Muscle of leg (tissue), 11 donors: Measurements from ENCODE around the gene KCNQ1. TPM values are rescaled to one million over a fixed set of nuclear protein-coding genes. Genes with fewer than 3 reads are reported as not detected.

Experiments
- DNase-seq: peaks from one replicate; pipeline ENCODE4 v3.0.0; 2013
- H3K27ac ChIP-seq: one replicate; pipeline ENCODE4 v1.5.1; 2013; ENCODE audit warnings: mild to moderate bottlenecking, low read length, control low read depth
- H3K27me3 ChIP-seq: one replicate; pipeline ENCODE4 v1.6.1; 2013; ENCODE audit warnings: low read length; ENCODE audit not compliant: control insufficient read depth, insufficient read depth
- H3K36me3 ChIP-seq: one replicate; pipeline ENCODE4 v1.6.1; 2013; ENCODE audit warnings: low read length; ENCODE audit not compliant: control insufficient read depth, insufficient read depth
- H3K4me1 ChIP-seq: one replicate; pipeline ENCODE4 v1.6.1; 2013; ENCODE audit warnings: low read length; ENCODE audit not compliant: control insufficient read depth, insufficient read depth
- H3K4me3 ChIP-seq: one replicate; pipeline ENCODE4 v1.5.1; 2013; ENCODE audit warnings: low read length, control low read depth
- H3K9me3 ChIP-seq: replicated peaks from 2 replicates; pipeline ENCODE4 v1.6.1; 2013; ENCODE audit warnings: low read depth, low read length; ENCODE audit not compliant: control insufficient read depth
- WGBS: methylation state at CpG from one replicate; pipeline ENCODE4 v1.1.5; 2013; ENCODE audit warnings: missing lambda C conversion rate; ENCODE audit not compliant: insufficient coverage; 5-methylcytosine and 5-hydroxymethylcytosine counted together
- polyA plus RNA-seq, 8 donors: library from polyadenylated mRNA; unstranded; fragments of 120-200 nt; gene quantifications; one replicate each; pipeline versions ENCODE4 v1.2.1 to v1.2.3, GENCODE V29; 2013; ENCODE audit warnings: inconsistent platforms in 1 of 8, low replicate concordance in 1 of 8; ENCODE audit not compliant: insufficient read length in 8 of 8, insufficient read depth in 1 of 8
- total RNA-seq: library from RNA; stranded (reverse); fragments of 120-200 nt; gene quantifications from one replicate; pipeline ENCODE4 v1.2.4, GENCODE V29; 2013

The KCNQ1 gene
- total and polyA plus RNA-seq, 9 donors, result 0.84 to 4.1 (median 2.6) TPM

DNA sequence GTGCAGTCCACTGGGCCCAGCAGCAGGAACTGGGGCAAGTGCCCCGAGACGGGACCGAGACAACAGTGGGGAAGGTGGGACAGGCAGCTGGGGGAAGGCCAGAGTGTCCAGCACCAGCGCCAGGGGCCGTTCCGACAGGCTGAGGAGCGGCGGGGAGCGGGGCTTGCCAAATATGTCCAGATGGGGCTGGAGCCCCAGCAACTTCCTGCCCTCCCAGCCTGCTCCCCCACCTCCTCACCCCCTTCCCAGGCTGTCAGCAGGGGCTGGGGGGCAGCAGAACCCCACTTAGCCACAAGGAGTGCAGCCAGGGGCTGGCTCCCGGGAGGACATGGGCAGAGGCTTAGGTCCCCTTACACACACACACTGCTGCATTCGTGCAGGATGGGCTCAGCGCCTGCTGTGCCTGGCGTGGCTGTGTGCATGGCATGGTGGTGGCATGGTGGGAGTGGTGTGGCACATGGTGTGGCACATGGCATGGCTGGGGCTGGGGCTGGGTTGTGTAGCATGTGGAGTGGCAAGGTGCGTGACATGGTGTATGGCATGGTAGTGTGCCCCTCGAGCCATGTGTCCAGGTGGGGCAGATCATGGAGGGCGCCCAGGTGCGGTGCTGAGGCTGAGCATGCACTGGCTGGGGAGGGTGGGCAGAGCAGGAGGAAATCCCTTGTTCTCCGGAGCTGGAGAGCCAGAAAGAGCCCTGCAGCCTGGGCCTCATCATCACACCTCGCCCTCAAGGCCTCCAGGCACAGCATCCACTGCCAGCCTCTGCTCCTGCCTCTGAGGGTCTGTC lies 389.1 kb downstream of the KCNQ1 start:
- Histone ChIP-seq H3K36me3 (no peaks in the 10 kb centered on the region), H3K4me3 (no peak overlapping the region), H3K9me3 (peaks cover 8% of the 10 kb centered on the region), H3K27me3 (no peaks in the 10 kb centered on the region), H3K4me1 (peaks cover 58% of the 10 kb centered on the region), H3K27ac (peak overlapping the region; percentile 3)
- no peak for DNase-seq
- WGBS, result 62% methylated on average over 13 of the region's 19 CpGs

DNA sequence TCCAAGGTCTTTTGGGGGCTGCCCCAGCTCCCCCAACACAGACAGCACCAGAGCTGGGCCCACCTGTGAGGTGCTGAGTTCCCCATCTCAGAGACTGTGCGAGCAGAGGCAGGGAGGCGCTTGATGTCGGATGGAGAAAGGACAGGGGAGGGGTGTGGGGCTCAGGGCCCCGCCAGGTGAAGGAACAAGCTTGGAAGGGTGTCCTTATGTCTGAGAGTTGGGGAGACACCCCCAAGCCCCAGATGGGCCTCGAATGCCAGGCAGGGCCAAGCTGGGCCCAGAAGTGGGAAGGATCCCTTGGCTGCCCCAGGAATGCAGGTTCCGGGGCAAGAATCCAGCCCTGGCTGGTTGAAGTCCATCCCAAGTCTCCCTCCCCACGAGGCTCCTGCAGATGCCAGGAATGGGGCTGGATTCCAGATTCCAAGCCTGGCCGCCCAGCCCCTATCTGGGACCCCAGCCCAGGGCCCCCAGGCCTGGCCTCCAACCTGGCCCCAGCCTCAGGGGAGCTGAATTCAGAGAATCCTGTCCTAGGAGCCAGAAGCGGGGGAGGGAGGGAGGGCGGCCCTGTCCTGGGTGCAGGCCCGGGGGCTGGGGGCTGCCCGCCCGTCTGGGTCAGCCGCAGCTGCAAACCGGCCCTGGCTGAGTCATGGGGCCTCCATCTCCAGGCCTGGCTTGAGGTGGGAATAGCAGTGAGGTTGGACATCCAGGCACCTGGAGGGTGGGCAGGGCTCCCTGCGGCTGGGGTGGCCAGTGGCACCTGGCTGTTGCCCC lies 389.9 kb downstream of the KCNQ1 start:
- H3K9me3 ChIP-seq, result peaks cover under 1% of the 10 kb centered on the region
- H3K27me3 ChIP-seq, result no peaks in the 10 kb centered on the region
- no peaks in the 10 kb centered on the region for H3K36me3 ChIP-seq
- H3K4me3 ChIP-seq, result no peak overlapping the region
- 58% methylated on average over 13 of the region's 16 CpGs for WGBS
- H3K27ac ChIP-seq, result peak overlapping the region; percentile 3
- peak; percentile 61 for DNase-seq
- peaks cover 63% of the 10 kb centered on the region for H3K4me1 ChIP-seq

GRCh38 chr11:2835296-2835695 lies 390.5 kb downstream of the KCNQ1 start:
- Histone ChIP-seq H3K27ac (no peak overlapping the region), H3K9me3 (no peaks in the 10 kb centered on the region), H3K4me3 (no peak overlapping the region), H3K36me3 (no peaks in the 10 kb centered on the region), H3K4me1 (peaks cover 63% of the 10 kb centered on the region), H3K27me3 (no peaks in the 10 kb centered on the region)
- peak; percentile 47 for DNase-seq
- 59% methylated on average over 6 of the region's 6 CpGs for WGBS

GRCh38 chr11:2835751-2836150 lies 390.9 kb downstream of the KCNQ1 start:
- DNase-seq, result no peak
- H3K4me1 ChIP-seq, result peaks cover 62% of the 10 kb centered on the region
- no peak overlapping the region for H3K4me3 ChIP-seq
- H3K27me3 ChIP-seq, result no peaks in the 10 kb centered on the region
- 85% methylated on average over 17 of the region's 17 CpGs for WGBS
- no peaks in the 10 kb centered on the region for H3K9me3 ChIP-seq
- no peak overlapping the region for H3K27ac ChIP-seq
- H3K36me3 ChIP-seq, result no peaks in the 10 kb centered on the region

DNA sequence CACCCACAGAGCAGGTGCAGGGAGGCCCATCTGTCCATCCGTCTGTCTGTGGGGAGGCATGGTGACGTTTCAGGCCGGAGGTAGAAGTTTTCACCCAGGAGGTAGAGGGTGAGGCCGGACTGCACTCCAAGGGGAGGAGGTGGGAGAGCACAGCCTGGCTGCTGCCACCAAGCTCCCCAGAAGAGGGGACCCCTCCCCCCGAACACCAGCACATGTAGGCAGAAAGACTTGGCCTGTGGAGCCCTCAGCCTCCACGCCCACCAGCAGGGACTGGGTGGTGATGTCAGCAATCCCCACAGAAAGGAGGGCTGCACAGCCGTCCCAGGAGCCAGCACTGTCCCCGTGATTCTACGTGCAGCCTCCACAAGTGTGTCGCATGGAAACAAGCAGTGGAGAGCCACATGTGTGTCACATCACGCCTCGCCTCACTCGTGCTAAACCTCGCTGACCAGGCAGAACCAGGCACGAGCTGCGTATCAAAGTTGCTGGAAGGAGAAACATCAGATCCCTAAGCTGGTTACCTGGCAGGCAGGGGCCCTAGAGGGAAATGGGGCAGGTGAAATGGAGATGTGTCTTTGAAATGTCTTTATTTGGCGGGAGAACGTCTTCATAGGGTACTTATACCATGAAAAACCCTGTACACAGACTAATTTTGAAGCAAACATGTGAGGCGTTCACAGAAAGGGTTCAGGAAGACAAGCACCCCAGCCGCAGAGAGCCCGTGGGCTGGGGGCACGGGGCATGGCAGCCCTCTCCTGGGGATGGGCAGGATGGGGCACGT lies 391.7 kb downstream of the KCNQ1 start:
- no peaks in the 10 kb centered on the region for H3K27me3 ChIP-seq
- H3K27ac ChIP-seq, result peak overlapping the region; percentile 62
- H3K36me3 ChIP-seq, result no peaks in the 10 kb centered on the region
- DNase-seq, result no peak
- H3K9me3 ChIP-seq, result no peaks in the 10 kb centered on the region
- H3K4me1 ChIP-seq, result peaks cover 56% of the 10 kb centered on the region
- no peak overlapping the region for H3K4me3 ChIP-seq
- 77% methylated on average over 17 of the region's 23 CpGs for WGBS

- 47% methylated on average over 16 of the region's 20 CpGs for WGBS
- H3K4me3 ChIP-seq, result no peak overlapping the region
- peak; percentile 81 for DNase-seq
- H3K9me3 ChIP-seq, result no peaks in the 10 kb centered on the region
- no peaks in the 10 kb centered on the region for H3K36me3 ChIP-seq
- H3K4me1 ChIP-seq, result peaks cover 56% of the 10 kb centered on the region
- peak overlapping the region; percentile 62 for H3K27ac ChIP-seq
- no peaks in the 10 kb centered on the region for H3K27me3 ChIP-seq
Observed at GRCh38 chr11:2837096-2837601, 392.3 kb downstream of the KCNQ1 start.

DNA sequence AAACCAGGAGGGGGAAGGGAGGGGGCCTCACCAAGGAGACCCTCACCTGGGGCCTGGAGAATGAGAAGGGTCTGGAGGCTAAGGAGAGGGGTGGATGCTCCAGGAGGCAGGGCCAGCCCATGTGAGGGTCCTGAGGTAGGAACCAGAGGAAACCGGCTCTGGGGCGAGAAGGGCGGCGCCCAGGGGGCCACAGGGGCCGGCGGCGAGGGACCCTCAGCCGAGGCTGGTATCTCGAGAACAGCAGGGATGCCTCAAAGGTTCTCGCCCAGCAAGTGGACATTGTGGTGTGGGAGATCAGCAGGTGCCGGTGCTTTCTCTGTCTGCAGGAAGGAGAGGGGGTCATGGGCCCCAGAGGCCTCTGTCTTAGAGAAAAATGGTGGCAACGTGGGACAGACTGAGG lies 392.8 kb downstream of the KCNQ1 start:
- peak overlapping the region; percentile 35 for H3K27ac ChIP-seq
- DNase-seq, result no peak
- no peaks in the 10 kb centered on the region for H3K27me3 ChIP-seq
- H3K36me3 ChIP-seq, result no peaks in the 10 kb centered on the region
- H3K4me1 ChIP-seq, result peaks cover 56% of the 10 kb centered on the region
- H3K4me3 ChIP-seq, result no peak overlapping the region
- H3K9me3 ChIP-seq, result no peaks in the 10 kb centered on the region
- WGBS, result 75% methylated on average over 12 of the region's 12 CpGs

- Histone ChIP-seq H3K9me3 (no peaks in the 10 kb centered on the region), H3K4me1 (peaks cover 56% of the 10 kb centered on the region), H3K27ac (no peak overlapping the region), H3K36me3 (no peaks in the 10 kb centered on the region), H3K4me3 (no peak overlapping the region), H3K27me3 (no peaks in the 10 kb centered on the region)
- no peak for DNase-seq
- WGBS, result 25% methylated on average over 10 of the region's 11 CpGs
Observed at GRCh38 chr11:2838091-2838490, 393.3 kb downstream of the KCNQ1 start.

GRCh38 chr11:2838676-2839294 lies 394.0 kb downstream of the KCNQ1 start:
- Histone ChIP-seq H3K4me1 (peaks cover 54% of the 10 kb centered on the region), H3K36me3 (no peaks in the 10 kb centered on the region), H3K4me3 (no peak overlapping the region), H3K9me3 (no peaks in the 10 kb centered on the region), H3K27ac (no peak overlapping the region), H3K27me3 (no peaks in the 10 kb centered on the region)
- no peak for DNase-seq
- 79% methylated on average over 16 of the region's 25 CpGs for WGBS
